GM18526 (cell line): ENCODE data around the gene WFDC2.

Source experiments
- POLR2A ChIP-seq: IDR thresholded peaks from 3 replicates; pipeline ENCODE4 v1.6.1; 2011; ENCODE audit not compliant: insufficient read length; ENCODE audit errors: extremely low read depth

Gene WFDC2

GRCh38 chr20:45444050-45444449 lies 25.5 kb upstream of the WFDC2 start:
- TF ChIP-seq POLR2A = no peak

- no peak for TF ChIP-seq POLR2A
Observed at GRCh38 chr20:45445805-45446562, 23.6 kb upstream of the WFDC2 start.

- no peak for TF ChIP-seq POLR2A
Observed at GRCh38 chr20:45448270-45448669, 21.3 kb upstream of the WFDC2 start.

DNA sequence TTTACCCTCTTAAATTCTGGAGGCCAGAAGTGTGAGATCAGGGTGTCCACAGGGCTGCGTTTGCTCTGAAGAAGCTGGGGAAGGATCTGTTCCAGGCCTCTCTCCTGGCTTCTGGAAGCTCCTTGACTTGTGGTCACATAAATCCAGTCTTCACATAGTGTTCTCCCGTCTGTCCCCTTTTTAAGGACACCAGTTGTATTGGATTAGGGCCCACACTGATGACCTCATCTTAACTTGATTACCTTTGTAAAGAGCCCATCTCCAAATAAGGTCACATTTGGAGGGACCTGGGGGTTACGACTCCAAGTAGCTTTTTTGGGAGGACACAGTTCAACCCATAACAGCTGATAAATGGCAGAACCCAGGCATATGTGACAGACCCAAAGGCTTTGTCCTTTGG lies 20.0 kb upstream of the WFDC2 start:
- TF ChIP-seq POLR2A = no peak

- no peak for TF ChIP-seq POLR2A
Observed at GRCh38 chr20:45450097-45450818, 19.3 kb upstream of the WFDC2 start.

DNA sequence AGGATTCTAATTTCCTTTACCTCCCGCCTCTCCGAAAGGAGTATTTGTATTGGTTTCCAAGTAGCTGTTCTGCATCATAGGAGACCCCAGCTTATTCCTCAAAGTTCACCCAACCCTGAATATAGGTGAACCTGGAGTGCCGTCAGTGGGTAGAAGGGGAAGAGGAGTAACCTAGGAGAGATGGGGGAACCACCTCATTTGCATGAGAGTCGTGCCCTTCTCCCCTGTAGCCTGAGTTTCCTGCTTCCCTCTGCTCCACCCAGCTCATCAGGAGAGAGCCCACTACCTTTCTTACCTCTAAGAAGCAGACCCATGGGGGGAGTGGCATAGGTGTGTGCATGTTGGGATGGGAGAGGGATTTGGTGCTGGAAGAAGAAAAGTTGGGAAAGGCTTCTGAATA lies 17.3 kb upstream of the WFDC2 start:
- no peak for TF ChIP-seq POLR2A

- TF ChIP-seq POLR2A = no peak
Observed at GRCh38 chr20:45452772-45453691, 16.5 kb upstream of the WFDC2 start.

DNA sequence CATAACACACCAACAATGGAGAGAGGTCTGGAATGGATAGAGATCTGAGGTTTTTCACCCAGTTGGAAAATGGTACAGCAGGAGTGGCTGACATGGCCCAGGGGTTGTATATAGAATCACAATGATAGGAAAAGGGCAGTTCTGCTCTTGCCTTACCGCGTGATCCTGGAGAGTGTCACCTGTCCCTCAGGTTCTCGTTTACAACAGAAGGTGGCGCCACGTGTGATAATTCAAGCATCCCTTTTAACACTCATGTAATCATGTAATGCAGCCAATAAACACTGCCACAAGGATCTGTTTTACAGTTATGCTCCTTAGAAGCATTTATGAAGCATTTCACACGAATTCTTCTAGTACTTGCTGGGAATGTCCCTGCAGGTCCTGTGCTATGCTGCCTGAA lies 12.9 kb upstream of the WFDC2 start:
- TF ChIP-seq POLR2A = no peak

GRCh38 chr20:45459606-45460005 lies 9.9 kb upstream of the WFDC2 start:
- TF ChIP-seq POLR2A = no peak

GRCh38 chr20:45461225-45461624 lies 8.3 kb upstream of the WFDC2 start:
- no peak for TF ChIP-seq POLR2A

GRCh38 chr20:45462711-45463509 lies 6.6 kb upstream of the WFDC2 start:
- TF ChIP-seq POLR2A = no peak

GRCh38 chr20:45463709-45464108 lies 5.8 kb upstream of the WFDC2 start:
- no peak for TF ChIP-seq POLR2A

- no peak for TF ChIP-seq POLR2A
Observed at GRCh38 chr20:45465491-45466266, 3.9 kb upstream of the WFDC2 start.

- no peak for TF ChIP-seq POLR2A
Observed at GRCh38 chr20:45467172-45467571, 2.4 kb upstream of the WFDC2 start.

- no peak for TF ChIP-seq POLR2A
Observed at GRCh38 chr20:45467861-45468260, 1.7 kb upstream of the WFDC2 start.
